Posterior vena cava (tissue), 2 donors: ENCODE data around the gene SDHA. TPM values are rescaled to one million over a fixed set of nuclear protein-coding genes. Genes with fewer than 3 reads are reported as not detected.
A peak's percentile ranks its signal among the peaks of the same experiment; 100 is the strongest.
"Not testable (repeated sequence)": the region's sequence is repeated elsewhere in the genome, so short reads cannot be mapped to it uniquely, and the experiment has no call there.

Source experiments
- DNase-seq: peaks from one replicate; pipeline ENCODE4 v3.0.0-alpha.2; 2020; ENCODE audit warnings: low spot score
- intact Hi-C, 2 donors: fragments of 100-400 bp; cut with DNase I; formaldehyde crosslinking; loops; one replicate each; pipeline versions ENCODE4 v1.14.1 to v1.14.2; 2022 to 2023
- long read RNA-seq, 2 donors: library from polyadenylated mRNA; unstranded; transcript quantifications; one replicate each; pipeline ENCODE4 v2.0.0, GENCODE V29; 2020 to 2021
- total RNA-seq, 2 donors: library from RNA; stranded (reverse); fragmentation: NEBNext Ultra II Directional; extraction: Animal tissue kit (Norgen Biotek cat#: 25700); gene quantifications; one replicate each; pipeline ENCODE4 v1.2.1, GENCODE V29; 2021
- donor health status: DM: yes; HTN: yes; CAD: no.
- donor health status: DM: yes; HTN: yes; CAD: no.

SDHA gene
- 10 to 100 TPM; 75.2 to 80.7 TPM for total RNA-seq
- long read RNA-seq, donor 1, transcript SDHA-201 (15 exons, 2,390 nt): major isoform, 48 of 65 reads
- long read RNA-seq, donor 1, partial matches to known transcripts: 9 of 65 reads
- long read RNA-seq, donor 1, other reads (novel, unspliced or antisense): 3 of 65 reads
- long read RNA-seq, donor 2, transcript SDHA-201 (15 exons, 2,390 nt): major isoform, 298 of 349 reads
- long read RNA-seq, donor 2, transcript SDHA-204 (13 exons, 2,067 nt): minor isoform, 5 of 349 reads
- long read RNA-seq, donor 2, partial matches to known transcripts: 28 of 349 reads
- long read RNA-seq, donor 2, other reads (novel, unspliced or antisense): 11 of 349 reads

GRCh38 chr5:217494-218456 is at the start of gene SDHA, which contains the start of gene CCDC127:
Gene SDHA (plus strand): TSS chr5:218320. CDS start chr5:218356, 36 bp downstream.
Gene CCDC127 (minus strand): TSS chr5:218153. CDS start chr5:216849, 1,304 bp downstream.
- intact Hi-C loops: not testable (repeated sequence)
- DNase-seq: peak; percentile 99

GRCh38 chr5:169071-169727 is 48.9 kb upstream of the SDHA start:
- DNase-seq: peak; percentile 90
- intact Hi-C loops: no loop called here

- DNase-seq: peak; percentile 68
- intact Hi-C loops: no loop called here
These were observed 48.4 kb upstream of the SDHA start for GRCh38 chr5:169728-170094.

- intact Hi-C loops: no loop called here
- DNase-seq: peak; percentile 79
These were observed 46.9 kb upstream of the SDHA start for GRCh38 chr5:170971-171800.

GRCh38 chr5:171801-172331 is 46.3 kb upstream of the SDHA start:
- peak; percentile 81 for DNase-seq
- intact Hi-C loops: no loop called here

GRCh38 chr5:172421-172820 is 45.7 kb upstream of the SDHA start:
- intact Hi-C loops: no loop called here
- peak; percentile 76 for DNase-seq

- intact Hi-C loops: no loop called here
- peak; percentile 72 for DNase-seq
These were observed 45.3 kb upstream of the SDHA start for GRCh38 chr5:172841-173251.

GRCh38 chr5:173392-174290 is 44.5 kb upstream of the SDHA start:
- peak; percentile 64 for DNase-seq
- intact Hi-C loops: no loop called here

- peak; percentile 50 for DNase-seq
- intact Hi-C loops: no loop called here
These were observed 43.9 kb upstream of the SDHA start for GRCh38 chr5:174291-174600.

- intact Hi-C loops: no loop called here
These were observed 43.1 kb upstream of the SDHA start for GRCh38 chr5:174876-175465.

GRCh38 chr5:176296-176823 is 41.8 kb upstream of the SDHA start:
- intact Hi-C loops: no loop called here
- DNase-seq: no peak

More at GRCh38 chr5:174876-175465, 43.1 kb upstream of the SDHA start:
- no peak for DNase-seq

- DNase-seq: no peak
These were observed 40.0 kb upstream of the SDHA start for GRCh38 chr5:178110-178509.

GRCh38 chr5:179401-179800 is 38.7 kb upstream of the SDHA start:
- DNase-seq: no peak
- intact Hi-C loops: no loop called here

More at GRCh38 chr5:178110-178509, 40.0 kb upstream of the SDHA start:
- intact Hi-C loops: no loop called here

- DNase-seq: no peak
- intact Hi-C loops: no loop called here
These were observed 37.7 kb upstream of the SDHA start for GRCh38 chr5:180286-180918.

GRCh38 chr5:181160-181559 is 37.0 kb upstream of the SDHA start:
- DNase-seq: no peak
- intact Hi-C loops: no loop called here

- intact Hi-C loops: no loop called here
These were observed 36.6 kb upstream of the SDHA start for GRCh38 chr5:181566-181965.

GRCh38 chr5:182126-182525 is 36.0 kb upstream of the SDHA start:
- no peak for DNase-seq
- intact Hi-C loops: no loop called here

More at GRCh38 chr5:181566-181965, 36.6 kb upstream of the SDHA start:
- DNase-seq: no peak
